Hepatic stellate cell (primary cell): ENCODE results near the gene ENHO.
A peak's percentile ranks its signal among the peaks of the same experiment; 100 is the strongest.
"Not testable (repeated sequence)": the region's sequence is repeated elsewhere in the genome, so short reads cannot be mapped to it uniquely, and the experiment has no call there.

Experiments used
- DNase-seq: peaks from one replicate; pipeline ENCODE4 v3.0.0; 2011; ENCODE audit warnings: low spot score

Gene ENHO

GRCh38 chr9:34506623-34507022 lies 16.2 kb downstream of the ENHO start:
- no peak for DNase-seq

DNA sequence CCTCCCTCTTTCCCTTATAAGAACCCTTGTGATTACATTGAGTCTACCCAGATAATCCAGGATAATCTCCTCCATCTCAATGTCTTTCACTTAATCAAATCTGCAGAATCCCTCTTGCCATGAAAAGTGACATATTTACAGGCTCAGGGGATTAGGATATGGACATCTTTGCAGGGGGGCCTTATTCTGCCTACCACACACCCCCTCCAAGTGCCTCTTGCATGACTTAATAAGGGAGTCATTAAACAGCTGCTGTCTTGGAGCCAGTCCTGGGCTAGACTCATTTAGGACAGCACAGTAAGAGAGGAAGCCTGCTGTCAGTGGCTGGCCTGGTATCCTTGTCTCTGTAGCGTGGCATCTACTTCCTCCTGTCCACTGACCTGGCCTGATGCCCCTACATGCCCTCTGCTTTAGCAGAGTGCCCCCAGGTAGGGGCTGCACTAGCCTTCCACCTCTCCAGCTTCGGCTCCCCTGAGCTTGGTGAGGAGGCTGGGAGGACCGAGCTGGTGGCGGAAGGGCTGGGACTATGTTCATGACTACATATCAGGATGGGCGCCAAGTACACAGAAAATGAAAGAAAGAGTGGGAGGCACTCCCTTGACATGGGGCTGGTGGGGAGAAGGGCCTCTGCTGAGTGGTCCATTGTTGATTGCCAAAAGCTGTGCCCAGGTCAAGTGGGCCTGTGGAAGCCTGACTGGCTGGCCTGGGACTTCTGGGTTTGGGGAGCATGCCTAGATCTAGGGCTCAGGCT lies 17.2 kb downstream of the ENHO start:
- DNase-seq = no peak

DNA sequence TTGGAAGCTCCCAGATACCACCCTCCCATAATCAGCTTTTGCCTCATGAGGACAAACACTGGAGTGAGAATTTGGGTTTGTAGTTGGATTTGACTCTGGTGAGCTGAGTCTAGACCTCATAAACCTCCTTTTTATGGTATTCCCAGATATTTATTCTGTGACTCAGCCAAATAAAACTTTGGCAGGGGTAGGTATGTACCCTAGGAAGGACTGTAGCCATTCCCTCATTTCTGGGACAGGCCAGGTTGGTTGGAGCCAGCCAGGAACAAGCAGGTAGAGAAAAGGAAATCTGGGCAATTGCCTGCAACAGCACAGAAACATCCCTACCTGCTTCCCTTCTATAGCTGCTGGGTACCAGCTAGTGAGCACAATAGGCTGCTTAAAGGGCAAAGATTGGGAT lies 19.4 kb downstream of the ENHO start:
- no peak for DNase-seq

GRCh38 chr9:34502891-34503290 lies 19.9 kb downstream of the ENHO start:
- DNase-seq = no peak

DNA sequence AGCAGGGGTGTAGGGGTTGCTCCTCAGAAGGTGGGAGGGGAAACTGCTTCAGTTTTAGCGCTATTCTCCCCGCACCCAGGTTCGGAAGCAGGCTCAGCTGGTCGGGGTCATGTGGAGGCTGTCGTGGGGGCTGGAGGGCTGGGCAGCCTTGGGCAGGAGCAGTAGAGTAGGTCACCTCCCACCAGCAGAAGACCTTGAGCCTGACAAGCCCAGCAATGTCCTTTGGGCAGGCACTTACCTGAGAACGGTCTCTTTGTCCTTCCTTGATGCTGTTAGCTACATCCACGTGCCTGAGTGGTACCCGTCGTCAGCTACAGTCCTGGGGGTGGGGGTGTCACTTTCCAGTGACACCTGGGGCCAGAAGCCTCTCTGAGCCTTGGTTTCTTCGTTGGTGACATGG lies 20.3 kb downstream of the ENHO start:
- DNase-seq = no peak

DNA sequence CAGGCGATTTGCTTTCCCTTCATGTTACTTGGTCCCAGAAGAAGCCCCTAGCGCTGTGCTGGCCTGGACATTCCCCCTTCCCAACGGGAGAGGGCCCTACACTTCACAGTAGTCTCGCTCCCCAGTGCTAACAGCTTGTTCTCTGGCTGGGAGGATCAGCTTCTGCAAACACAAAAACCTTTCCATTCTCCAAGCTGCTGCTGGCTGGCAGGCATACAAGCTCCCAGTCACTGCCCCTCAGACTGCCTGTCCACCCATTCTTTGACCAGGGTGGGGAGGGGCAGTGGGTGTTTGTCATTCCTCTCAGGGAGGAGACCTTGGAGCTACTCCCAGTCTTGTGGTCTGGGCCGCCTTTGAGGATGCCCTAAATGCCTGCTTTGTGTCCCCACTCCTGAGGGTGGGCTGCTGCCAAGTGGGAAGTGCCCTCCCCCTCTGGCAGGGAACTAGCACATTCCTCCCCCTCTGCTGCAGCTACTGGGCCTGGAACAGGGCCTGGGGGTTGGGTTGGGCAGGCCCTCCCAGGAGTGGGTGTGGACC lies 20.8 kb downstream of the ENHO start:
- DNase-seq = peak; percentile 20

- DNase-seq = no peak
Measured at GRCh38 chr9:34501372-34501771, 21.4 kb downstream of the ENHO start.

DNA sequence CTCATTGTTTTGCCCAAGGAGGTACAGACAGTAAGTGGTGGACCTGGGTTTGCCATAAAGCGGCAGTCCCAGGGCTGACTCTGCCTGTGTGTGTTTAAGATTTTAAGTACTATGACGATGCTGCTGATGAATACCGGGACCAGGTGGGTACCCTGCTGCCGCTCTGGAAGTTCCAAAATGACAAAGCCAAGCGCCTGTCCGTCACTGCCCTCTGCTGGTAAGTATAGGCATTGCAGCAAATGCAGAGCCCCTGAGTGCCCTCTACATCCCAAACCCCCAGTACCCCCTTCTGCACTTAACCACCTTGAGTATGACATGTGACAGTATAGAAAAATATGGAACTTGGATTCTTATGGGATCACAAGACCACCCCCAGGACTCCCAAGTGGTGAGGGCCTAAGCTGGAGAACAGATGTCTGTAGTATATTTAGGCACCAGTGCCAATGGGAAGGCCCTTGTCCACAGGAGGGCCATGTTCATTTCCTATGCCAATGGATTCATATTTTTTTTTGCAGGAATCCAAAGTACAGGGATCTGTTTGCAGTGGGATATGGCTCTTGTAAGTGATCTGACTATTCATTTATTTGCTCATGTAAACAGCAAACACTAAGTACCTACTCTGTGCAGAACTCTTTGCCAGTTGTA lies 22.0 kb downstream of the ENHO start:
- peak; percentile 56 for DNase-seq

DNA sequence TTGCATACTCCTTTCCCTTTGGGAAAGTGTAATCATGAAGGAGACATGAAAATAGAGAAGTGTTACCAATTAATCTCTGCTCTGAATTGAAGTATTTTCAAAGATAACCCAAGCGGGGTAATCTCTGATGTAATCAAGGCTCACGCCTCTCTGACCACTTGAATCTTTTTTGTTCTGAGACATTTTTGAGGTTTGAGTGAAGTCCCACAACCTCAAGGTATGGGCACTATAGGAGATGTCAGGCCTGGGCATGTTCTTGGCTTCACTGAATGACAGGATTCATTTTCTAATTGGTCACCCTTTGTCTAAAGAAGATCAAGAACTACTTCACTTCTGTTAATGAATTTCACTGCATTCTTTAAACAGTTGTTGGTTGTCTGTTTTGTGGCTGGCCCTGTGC lies 23.7 kb downstream of the ENHO start:
- DNase-seq = no peak

DNA sequence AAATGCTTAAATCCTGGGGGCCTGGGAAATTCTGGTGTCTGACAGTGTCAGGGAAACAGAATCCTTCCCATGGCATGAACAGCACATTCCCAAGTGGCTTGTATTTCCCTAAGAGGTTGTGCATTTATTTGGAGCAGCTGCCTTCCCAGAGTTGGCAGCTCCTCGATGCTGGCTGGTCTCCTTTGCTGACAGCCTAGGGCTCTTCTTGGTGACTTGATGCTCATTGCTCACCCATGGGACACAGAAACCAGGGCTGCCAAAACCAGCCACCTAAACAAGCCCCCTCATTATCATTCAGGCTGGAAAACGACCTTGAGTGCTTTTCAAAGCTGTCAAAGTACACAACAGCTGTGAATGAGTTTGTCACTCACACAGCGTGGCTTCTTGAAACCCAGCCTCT lies 24.2 kb downstream of the ENHO start:
- DNase-seq = no peak

DNA sequence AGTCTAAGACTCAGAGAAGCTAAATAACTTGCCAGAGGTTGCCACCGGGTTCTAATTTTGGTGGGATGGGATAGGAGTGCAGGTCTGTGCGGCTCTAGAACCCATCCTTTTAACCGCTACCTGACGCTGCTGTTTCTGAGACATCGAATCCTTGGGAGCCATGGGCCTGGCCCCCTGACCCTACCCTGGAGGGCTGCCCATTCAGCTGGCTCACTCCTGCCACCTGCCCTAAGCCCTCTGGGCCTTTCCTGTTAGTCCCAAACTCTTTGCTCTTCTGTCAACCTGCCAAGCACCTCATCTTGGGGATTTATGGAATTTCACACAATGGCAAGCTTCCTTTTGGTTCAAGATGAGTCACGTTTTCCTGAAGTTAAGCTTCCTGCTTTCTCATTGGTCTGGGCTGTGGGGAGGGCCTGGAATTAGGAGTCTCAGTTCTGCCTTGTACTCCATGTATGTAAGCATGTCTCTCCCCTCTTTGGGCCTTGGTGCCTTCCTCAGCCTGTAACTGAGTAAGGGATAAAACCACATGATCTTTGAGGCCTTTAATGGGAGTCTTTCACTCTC lies 26.6 kb downstream of the ENHO start:
- DNase-seq = no peak

GRCh38 chr9:34493972-34494535 lies 28.7 kb downstream of the ENHO start:
- DNase-seq = peak; percentile 57

DNA sequence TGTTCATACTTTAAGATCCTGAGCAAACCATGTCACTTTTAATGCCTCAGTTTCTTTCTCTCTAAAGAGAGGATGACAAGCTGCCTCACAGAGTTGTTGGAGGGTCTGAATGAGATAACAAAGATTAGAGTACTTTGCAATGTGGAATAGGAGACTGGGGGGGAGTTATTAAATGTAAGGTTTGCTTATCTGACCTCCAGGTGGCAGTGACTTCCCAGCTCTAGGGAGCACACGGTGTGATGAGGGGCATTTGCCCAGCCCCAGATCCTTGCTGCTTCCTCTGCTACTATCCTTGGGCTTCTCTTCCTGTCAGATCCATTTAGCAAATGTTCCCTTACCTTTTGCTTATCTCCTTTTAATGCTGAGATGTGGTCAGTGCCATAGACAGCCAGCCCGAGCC lies 30.7 kb downstream of the ENHO start:
- no peak for DNase-seq

DNA sequence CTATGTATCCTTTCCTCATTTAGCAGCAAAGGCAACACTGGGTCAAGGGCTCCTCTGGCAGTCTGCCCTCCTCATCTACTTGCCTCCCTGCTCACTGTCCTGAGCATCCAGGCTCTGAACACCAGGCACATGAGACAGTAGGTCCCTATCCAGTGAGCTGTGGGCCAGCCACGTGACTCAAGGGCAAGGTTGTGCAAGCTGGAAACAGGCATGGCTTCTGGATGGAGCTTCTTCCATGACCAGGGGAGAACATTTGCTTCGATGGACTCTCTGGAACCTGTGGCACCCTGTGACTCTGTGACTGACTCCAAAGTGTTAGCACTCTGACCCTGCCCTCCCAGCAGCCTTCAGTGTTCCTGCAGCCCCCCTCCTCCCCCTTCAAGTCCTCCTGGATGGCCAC lies 31.2 kb downstream of the ENHO start:
- DNase-seq = no peak

DNA sequence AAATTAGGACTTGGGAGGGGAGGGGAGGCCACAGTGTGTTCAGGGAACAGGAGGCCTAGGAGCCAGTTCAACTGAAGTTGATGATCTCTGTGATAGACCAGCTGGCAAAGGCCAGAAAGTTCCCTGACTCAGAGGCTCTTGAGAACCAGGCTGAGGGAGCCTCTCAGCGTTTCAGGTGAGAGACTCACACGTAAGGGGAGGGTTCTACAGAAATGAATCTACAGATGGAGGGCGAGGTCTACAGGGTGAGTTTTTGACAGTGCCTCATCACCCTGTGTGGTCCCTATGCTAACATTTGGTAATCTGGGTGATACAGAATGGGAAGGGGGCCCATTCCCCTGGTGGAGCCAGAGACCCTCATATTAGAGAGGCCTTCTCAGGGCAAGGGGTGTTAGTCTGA lies 32.0 kb downstream of the ENHO start:
- no peak for DNase-seq

DNA sequence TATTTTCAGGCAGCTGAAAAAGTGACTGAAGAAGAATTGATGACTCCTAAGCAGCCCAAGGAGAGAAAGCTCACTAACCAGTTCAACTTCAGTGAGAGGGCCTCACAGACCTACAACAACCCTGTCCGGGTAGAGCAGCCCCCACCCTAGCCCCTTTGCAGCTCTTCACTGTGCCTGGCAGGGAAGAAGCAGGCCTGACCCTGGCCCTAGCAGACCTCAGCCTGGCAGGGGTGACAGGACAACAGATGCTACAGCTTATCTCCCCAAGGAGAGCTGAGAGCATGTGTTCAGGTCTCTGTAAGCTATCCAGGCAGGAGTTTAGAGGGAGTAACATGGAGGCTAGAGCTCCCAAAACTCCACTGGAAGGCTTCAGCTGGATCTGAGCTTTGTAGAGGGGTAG lies 32.4 kb downstream of the ENHO start:
- DNase-seq = no peak

DNA sequence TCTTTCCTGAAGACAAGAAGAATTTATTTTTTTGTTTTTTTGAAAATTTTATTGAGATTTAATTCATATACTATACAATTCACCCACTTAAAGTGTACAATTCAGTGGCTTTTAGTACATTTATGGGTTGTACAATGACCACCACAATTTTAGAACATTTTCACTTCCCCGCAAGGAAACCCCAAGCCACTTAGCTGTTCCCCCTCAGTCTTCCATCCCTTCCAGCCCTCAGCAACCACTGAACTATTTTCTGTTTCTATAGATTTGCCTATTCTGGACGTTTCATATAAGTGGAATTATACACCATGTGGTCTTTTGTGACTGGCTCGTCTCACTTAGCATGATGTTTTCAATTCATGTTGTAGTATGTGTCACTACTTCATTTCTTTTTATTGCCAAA lies 36.2 kb downstream of the ENHO start:
- no peak for DNase-seq

DNA sequence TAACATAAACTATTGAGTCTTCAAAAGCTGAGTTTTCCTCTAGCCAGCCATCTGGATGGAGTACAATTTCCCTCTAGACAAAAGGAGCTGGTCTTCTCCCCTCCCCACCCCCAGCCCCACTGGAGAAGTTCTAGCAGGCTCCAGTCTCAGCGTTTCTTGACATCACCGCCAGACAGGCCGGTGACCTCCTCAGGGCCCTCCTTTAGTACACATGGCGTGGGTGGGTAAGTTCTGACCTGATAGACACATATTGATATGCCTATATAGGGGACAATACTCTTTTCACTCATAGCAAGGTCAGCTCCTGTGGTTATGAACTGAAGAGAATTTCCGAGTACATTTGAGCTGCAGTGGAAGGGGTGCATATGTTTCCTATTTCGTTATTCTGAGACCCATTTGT lies 37.0 kb downstream of the ENHO start:
- DNase-seq = no peak

- DNase-seq = no peak
Measured at GRCh38 chr9:34484678-34485077, 38.1 kb downstream of the ENHO start.

DNA sequence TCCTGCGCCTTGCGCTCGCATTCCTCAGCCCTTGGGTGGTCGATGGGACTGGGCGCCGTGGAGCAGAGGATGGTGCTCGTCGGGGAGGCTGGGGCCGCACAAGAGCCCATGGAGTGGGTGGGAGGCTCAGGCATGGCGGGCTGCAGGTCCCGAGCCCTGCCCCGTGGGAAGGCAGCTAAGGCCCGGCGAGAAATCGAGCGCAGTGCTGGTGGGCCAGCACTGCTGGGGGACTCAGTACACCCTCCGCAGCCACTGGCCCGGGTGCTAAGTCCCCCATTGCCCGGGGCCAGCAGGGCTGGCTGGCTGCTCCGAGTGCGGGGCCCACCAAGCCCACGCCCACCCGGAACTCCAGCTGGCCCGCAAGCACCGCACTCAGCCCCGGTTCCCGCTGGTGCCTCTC lies 40.0 kb downstream of the ENHO start:
- DNase-seq = not testable (repeated sequence)

GRCh38 chr9:34481620-34482019 lies 41.2 kb downstream of the ENHO start:
- not testable (repeated sequence) for DNase-seq

DNA sequence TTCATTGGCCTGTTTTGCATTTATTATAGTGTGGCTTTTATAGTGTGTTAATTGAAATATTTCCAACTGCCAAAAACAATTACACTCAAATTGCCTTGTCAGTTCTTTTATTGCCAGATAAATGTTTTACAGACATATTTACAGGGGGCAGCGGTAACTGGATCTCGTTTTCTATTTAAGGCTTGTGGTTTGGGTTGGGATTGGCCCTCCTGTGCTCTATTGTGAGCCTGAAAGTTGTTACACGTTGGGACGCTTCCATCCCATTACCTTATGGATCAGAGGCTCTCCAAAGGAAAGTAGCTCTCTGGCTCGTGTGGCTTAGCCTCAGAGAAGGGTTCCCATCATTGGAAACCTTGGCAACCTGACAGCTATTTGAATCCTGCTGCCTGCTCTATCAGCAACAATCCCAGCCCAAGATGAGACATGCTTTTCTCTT lies 43.3 kb downstream of the ENHO start:
- no peak for DNase-seq

- no peak for DNase-seq
Measured at GRCh38 chr9:34477541-34477940, 45.2 kb downstream of the ENHO start.
